Ishikawa (cell line): ENCODE data around the gene AQP7.

Experiments used
- REST ChIP-seq: IDR thresholded peaks from 2 replicates; pipeline ENCODE4 v1.6.1; 2012; ENCODE audit warnings: low read depth, mild to moderate bottlenecking
- ZBTB7A ChIP-seq: IDR thresholded peaks from 2 replicates; pipeline ENCODE4 v1.6.1; 2012; ENCODE audit warnings: low read depth

GRCh38 chr9:33429256-33429985 lies 27.1 kb upstream of the AQP7 start:
- TF ChIP-seq REST (no peak), ZBTB7A (no peak)
